B cell (primary cell): Measurements from ENCODE around the gene TAF1B. TPM values are rescaled to one million over a fixed set of nuclear protein-coding genes. Genes with fewer than 3 reads are reported as not detected.
"Not testable (repeated sequence)": the region's sequence is repeated elsewhere in the genome, so short reads cannot be mapped to it uniquely, and the experiment has no call there.

ENCODE experiments used
- ATAC-seq: fragments of 200-7000 bp; cut with Tn5 transposase; one replicate; pipeline ENCODE4 v1.10.0; 2021; ENCODE audit warnings: low read depth, mild to moderate bottlenecking, moderate number of reproducible peaks, moderate library complexity
- CTCF ChIA-PET: fragments of 350-600 bp; sonication (Branson Sonifier 250); formaldehyde crosslinking; loops from one replicate; lab custom pipeline; 2021; ENCODE audit warnings: antibody characterized with exemption, inconsistent platforms; lab: Charles Lee
- POLR2A ChIA-PET: fragments of 350-600 bp; sonication (Branson Sonifier 250); formaldehyde crosslinking; loops from one replicate; lab custom pipeline; 2021; ENCODE audit warnings: antibody characterized with exemption; lab: Charles Lee
- DNase-seq: peaks from one replicate; pipeline ENCODE4 v3.0.0; 2013
- H2AFZ ChIP-seq: 2 replicates; pipeline ENCODE4 v1.6.1; 2012; ENCODE audit warnings: mild to moderate bottlenecking, low read depth, low read length; ENCODE audit not compliant: insufficient read depth, poor library complexity, severe bottlenecking
- H3K27ac ChIP-seq, 2 donors: 1 replicate in 1 of 2; 2 replicates in 1 of 2; pipeline ENCODE4 v1.5.1; 2012 to 2013; ENCODE audit warnings: low read length in 2 of 2, mild to moderate bottlenecking in 2 of 2, moderate library complexity in 1 of 2
- H3K27me3 ChIP-seq, 4 experiments: fragments of 200-600 bp in 1 of 4; sonication (generic) in 1 of 4; replicated peaks in 1 of 4; 1 replicate in 2 of 4; 2 replicates in 2 of 4; pipeline versions ENCODE4 v1.6.1 to v1.7.0; 2013 to 2016; ENCODE audit warnings: low read length in 3 of 4, mild to moderate bottlenecking in 2 of 4, mixed read lengths in 1 of 4, moderate library complexity in 1 of 4; ENCODE audit not compliant: insufficient read depth in 4 of 4, control insufficient read depth in 3 of 4; ENCODE audit errors: control extremely low read depth in 1 of 4
- H3K36me3 ChIP-seq, 2 experiments: replicated peaks in 1 of 2; 1 replicate in 1 of 2; 2 replicates in 1 of 2; pipeline versions ENCODE4 v1.6.1 to v1.7.1; 2013; ENCODE audit warnings: low read length in 1 of 2; ENCODE audit not compliant: insufficient read depth in 2 of 2, control insufficient read depth in 1 of 2; ENCODE audit errors: control extremely low read depth in 1 of 2, extremely low read depth in 1 of 2
- H3K4me1 ChIP-seq, 2 donors: fragments of 200-600 bp in 1 of 2; sonication (generic) in 1 of 2; 1 replicate in 1 of 2; 2 replicates in 1 of 2; pipeline versions ENCODE4 v1.5.1 to v1.6.1; 2013 to 2017; ENCODE audit warnings: low read length in 2 of 2; ENCODE audit not compliant: control insufficient read depth in 2 of 2, insufficient read depth in 2 of 2
- H3K4me2 ChIP-seq: replicated peaks from 2 replicates; pipeline ENCODE3; 2012; ENCODE audit warnings: mild to moderate bottlenecking, low read depth, low read length; ENCODE audit not compliant: poor library complexity, severe bottlenecking
- H3K4me3 ChIP-seq, 5 experiments: fragments of 200-600 bp in 1 of 5; sonication (generic) in 1 of 5; 1 replicate in 3 of 5; 2 replicates in 2 of 5; pipeline versions ENCODE4 v1.5.1 to v1.7.0; 2011 to 2016; ENCODE audit warnings: low read length in 4 of 5, mild to moderate bottlenecking in 4 of 5, low read depth in 2 of 5, control low read depth in 1 of 5, moderate library complexity in 1 of 5; ENCODE audit not compliant: insufficient read depth in 1 of 5; ENCODE audit errors: control extremely low read depth in 1 of 5, extremely low read depth in 1 of 5
- H3K79me2 ChIP-seq: fragments of 200-600 bp; sonication (generic); one replicate; pipeline ENCODE4 v1.6.0; 2016; ENCODE audit warnings: low read length; ENCODE audit not compliant: control insufficient read depth, insufficient read depth
- H3K9ac ChIP-seq: fragments of 200-600 bp; sonication (generic); 2 replicates; pipeline ENCODE4 v1.6.1; 2017; ENCODE audit warnings: mild to moderate bottlenecking, low read length, moderate library complexity
- H3K9me3 ChIP-seq, 3 donors: one replicate each; pipeline versions ENCODE4 v1.6.1 to v1.7.1; 2013; ENCODE audit warnings: low read length in 2 of 3; ENCODE audit not compliant: control insufficient read depth in 2 of 3, insufficient read depth in 1 of 3; ENCODE audit errors: control extremely low read depth in 1 of 3
- H4K20me1 ChIP-seq: 2 replicates; pipeline ENCODE4 v1.6.0; 2012; ENCODE audit warnings: mild to moderate bottlenecking, low read length; ENCODE audit not compliant: insufficient read depth, control insufficient read depth, poor library complexity, severe bottlenecking
- H3K27ac Mint-ChIP-seq: one replicate; pipeline ENCODE4 v1.8.0; 2021; ENCODE audit warnings: mixed read lengths
- H3K27me3 Mint-ChIP-seq: one replicate; pipeline ENCODE4 v1.8.0; 2021; ENCODE audit warnings: mixed read lengths
- H3K4me1 Mint-ChIP-seq: one replicate; pipeline ENCODE4 v1.8.0; 2021; ENCODE audit warnings: mixed read lengths
- H3K4me3 Mint-ChIP-seq: one replicate; pipeline ENCODE4 v1.8.0; 2021; ENCODE audit warnings: mixed read lengths
- H3K9me3 Mint-ChIP-seq: one replicate; pipeline ENCODE4 v1.8.0; 2022; ENCODE audit warnings: mixed read lengths; ENCODE audit not compliant: insufficient read depth
- EZH2 ChIP-seq: IDR thresholded peaks from 2 replicates; pipeline ENCODE4 v1.6.1; 2012; ENCODE audit warnings: borderline replicate concordance, low read depth, mild to moderate bottlenecking, moderate library complexity, low read length; ENCODE audit not compliant: insufficient read depth, poor library complexity, severe bottlenecking
- WGBS: methylation state at CpG from one replicate; pipeline ENCODE4 v1.1.5; 2013; ENCODE audit warnings: missing lambda C conversion rate; ENCODE audit not compliant: insufficient coverage; 5-methylcytosine and 5-hydroxymethylcytosine counted together
- intact Hi-C: fragments of 100-400 bp; cut with micrococcal nuclease; formaldehyde crosslinking; loops from one replicate; pipeline ENCODE4 v1.10.0; 2022
- polyA plus RNA-seq: library from polyadenylated mRNA; depleted of rRNA; stranded (reverse); fragments of >200 nt; gene quantifications from 2 replicates; pipeline ENCODE4 v1.2.3, GENCODE V29; 2012
- total RNA-seq, 2 donors: library from RNA; stranded (reverse); fragments of 120-200 nt in 1 of 2; gene quantifications; 1 replicate in 1 of 2; 2 replicates in 1 of 2; pipeline versions ENCODE4 v1.2.3 to v1.2.4, GENCODE V29; 2013 to 2022
- TF ChIP-seq, protein P1 (sequence below): fragments of 200-600 bp; IDR thresholded peaks from one replicate; pipeline ENCODE4 v1.8.0; 2022; ENCODE audit warnings: antibody characterized with exemption, mild to moderate bottlenecking

Gene TAF1B
- total and polyA plus RNA-seq, 2 donors (not counting 1 experiment from before 2014, with no cell fraction given): 4.5 to 25.5 TPM

DNA sequence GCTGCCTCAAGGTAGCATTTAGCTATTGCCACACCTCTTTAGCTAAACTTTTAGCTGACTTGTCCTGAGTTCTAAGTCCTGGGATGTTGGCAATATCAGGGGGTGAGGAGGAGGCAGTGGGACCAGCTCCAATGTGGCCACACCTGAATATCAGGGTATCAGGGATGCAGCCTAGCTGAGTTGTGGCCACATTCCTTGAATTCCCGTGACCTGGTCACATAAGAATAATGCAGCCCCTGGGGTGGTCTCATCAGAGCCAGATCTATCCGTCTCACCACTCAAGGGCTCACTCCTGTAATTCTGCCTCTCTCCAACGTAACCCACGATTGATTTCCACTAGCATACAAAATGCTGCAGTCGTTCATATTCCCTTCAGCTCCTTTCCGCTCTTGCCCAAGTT lies 11.6 kb upstream of the TAF1B start:
- POLR2A ChIA-PET: no interaction called here
- no peaks in the 10 kb centered on the region for H3K9me3 Mint-ChIP-seq
- TF ChIP-seq, protein P1, sequence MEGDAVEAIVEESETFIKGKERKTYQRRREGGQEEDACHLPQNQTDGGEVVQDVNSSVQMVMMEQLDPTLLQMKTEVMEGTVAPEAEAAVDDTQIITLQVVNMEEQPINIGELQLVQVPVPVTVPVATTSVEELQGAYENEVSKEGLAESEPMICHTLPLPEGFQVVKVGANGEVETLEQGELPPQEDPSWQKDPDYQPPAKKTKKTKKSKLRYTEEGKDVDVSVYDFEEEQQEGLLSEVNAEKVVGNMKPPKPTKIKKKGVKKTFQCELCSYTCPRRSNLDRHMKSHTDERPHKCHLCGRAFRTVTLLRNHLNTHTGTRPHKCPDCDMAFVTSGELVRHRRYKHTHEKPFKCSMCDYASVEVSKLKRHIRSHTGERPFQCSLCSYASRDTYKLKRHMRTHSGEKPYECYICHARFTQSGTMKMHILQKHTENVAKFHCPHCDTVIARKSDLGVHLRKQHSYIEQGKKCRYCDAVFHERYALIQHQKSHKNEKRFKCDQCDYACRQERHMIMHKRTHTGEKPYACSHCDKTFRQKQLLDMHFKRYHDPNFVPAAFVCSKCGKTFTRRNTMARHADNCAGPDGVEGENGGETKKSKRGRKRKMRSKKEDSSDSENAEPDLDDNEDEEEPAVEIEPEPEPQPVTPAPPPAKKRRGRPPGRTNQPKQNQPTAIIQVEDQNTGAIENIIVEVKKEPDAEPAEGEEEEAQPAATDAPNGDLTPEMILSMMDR: no peak
- no peak for TF ChIP-seq EZH2

DNA sequence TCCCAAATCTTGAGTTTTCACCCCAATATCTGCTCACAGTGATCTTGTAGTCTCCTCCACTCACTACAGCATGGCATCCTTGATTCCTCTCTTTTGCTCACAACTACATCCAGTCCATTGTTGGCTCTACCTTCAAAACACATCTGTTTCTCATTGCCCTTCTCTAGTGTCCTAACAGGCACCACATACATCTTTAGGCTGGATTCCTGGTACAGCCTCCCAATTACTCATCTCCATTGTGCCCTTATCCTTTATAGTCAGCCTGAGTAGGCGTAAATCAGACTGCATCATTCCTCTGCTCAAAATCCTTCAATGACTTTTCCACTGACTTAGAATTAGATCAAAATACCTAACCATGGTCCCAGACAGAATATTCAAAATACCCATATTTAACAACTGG lies 10.7 kb upstream of the TAF1B start:
- Histone ChIP-seq H3K4me1 (no peaks in the 10 kb centered on the region), H3K27ac (no peak overlapping the region), H3K79me2 (no peaks in the 10 kb centered on the region), H3K4me2 (no peak overlapping the region), H2AFZ (no peak overlapping the region), H3K4me3 (no peak overlapping the region), H4K20me1 (no peaks in the 10 kb centered on the region), H3K9ac (no peak overlapping the region), H3K9me3 (no peaks in the 10 kb centered on the region), H3K36me3 (no peaks in the 10 kb centered on the region), H3K27me3 (peaks cover 0 to 3% (median 0%) of the 10 kb centered on the region in 4 experiments)
- WGBS: 80% methylated on average over 1 of the region's 1 CpG
- intact Hi-C loops: no loop called here
- ChIA-PET CTCF (no interaction called here), POLR2A (no interaction called here)
- no peak for TF ChIP-seq EZH2
- TF ChIP-seq, protein P1: no peak
- Mint-ChIP-seq H3K4me3 (no peak overlapping the region), H3K9me3 (no peaks in the 10 kb centered on the region), H3K27me3 (peaks cover 19% of the 10 kb centered on the region), H3K27ac (no peak overlapping the region), H3K4me1 (no peaks in the 10 kb centered on the region)
- DNase-seq: no peak
- no peak for ATAC-seq

More for the DNA sequence above, 11.6 kb upstream of the TAF1B start:
- WGBS: 86% methylated on average over 6 of the region's 6 CpGs
- Histone ChIP-seq H3K4me3 (no peak overlapping the region), H3K36me3 (no peaks in the 10 kb centered on the region), H3K9ac (no peak overlapping the region), H3K27me3 (peaks cover 0 to 3% (median 0%) of the 10 kb centered on the region in 4 experiments), H4K20me1 (no peaks in the 10 kb centered on the region), H3K9me3 (no peaks in the 10 kb centered on the region), H2AFZ (no peak overlapping the region), H3K79me2 (no peaks in the 10 kb centered on the region), H3K4me1 (no peaks in the 10 kb centered on the region), H3K27ac (no peak overlapping the region), H3K4me2 (no peak overlapping the region)
- no peak overlapping the region for H3K4me3 Mint-ChIP-seq
- H3K27ac Mint-ChIP-seq: no peak overlapping the region
- CTCF ChIA-PET: interaction anchor here (0.9 to 1.6 kb wide), 4 partner anchors 12 to 152 kb away, joined by 3 to 7 read pairs (median 4); partner anchors contain the start of gene TAF1B
- H3K4me1 Mint-ChIP-seq: no peaks in the 10 kb centered on the region
- DNase-seq: no peak
- intact Hi-C loops: no loop called here
- ATAC-seq: no peak
- H3K27me3 Mint-ChIP-seq: peaks cover 19% of the 10 kb centered on the region

DNA sequence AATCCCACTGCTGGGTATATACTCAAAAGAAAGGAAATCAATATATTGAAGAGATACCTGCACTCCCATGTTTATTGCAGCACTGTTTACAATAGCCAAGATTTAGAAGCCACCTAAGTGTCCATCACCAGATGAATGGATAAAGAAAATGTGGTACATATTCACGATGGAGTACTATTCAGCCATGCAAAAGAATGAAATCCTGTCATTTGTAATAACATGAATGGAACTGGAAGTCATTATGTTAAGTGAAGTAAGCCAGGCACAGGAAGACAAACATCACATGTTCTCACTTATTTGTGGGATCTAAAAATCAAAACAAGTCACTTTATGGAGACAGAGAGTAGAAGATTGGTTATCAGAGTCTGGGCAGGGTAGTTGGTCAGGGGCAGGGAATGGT lies 8.2 kb upstream of the TAF1B start:
- H3K4me2 ChIP-seq, DNase-seq, H3K4me3 Mint-ChIP-seq, H3K79me2 ChIP-seq, intact Hi-C loops, H3K9me3 ChIP-seq, H4K20me1 ChIP-seq, POLR2A ChIA-PET, H3K27me3 ChIP-seq, CTCF ChIA-PET, H3K27ac ChIP-seq, H3K9me3 Mint-ChIP-seq, H2AFZ ChIP-seq, H3K9ac ChIP-seq, H3K4me3 ChIP-seq, H3K4me1 ChIP-seq, H3K4me1 Mint-ChIP-seq, ATAC-seq, H3K36me3 ChIP-seq, H3K27ac Mint-ChIP-seq: not testable (repeated sequence)
- 60% methylated on average over 1 of the region's 1 CpG for WGBS
- peaks cover 15% of the 10 kb centered on the region for H3K27me3 Mint-ChIP-seq
